ENCODE measurements around the gene C2orf78.
"Not testable (repeated sequence)": the region's sequence is repeated elsewhere in the genome, so short reads cannot be mapped to it uniquely, and the experiment has no call there.

The C2orf78 gene, protein sequence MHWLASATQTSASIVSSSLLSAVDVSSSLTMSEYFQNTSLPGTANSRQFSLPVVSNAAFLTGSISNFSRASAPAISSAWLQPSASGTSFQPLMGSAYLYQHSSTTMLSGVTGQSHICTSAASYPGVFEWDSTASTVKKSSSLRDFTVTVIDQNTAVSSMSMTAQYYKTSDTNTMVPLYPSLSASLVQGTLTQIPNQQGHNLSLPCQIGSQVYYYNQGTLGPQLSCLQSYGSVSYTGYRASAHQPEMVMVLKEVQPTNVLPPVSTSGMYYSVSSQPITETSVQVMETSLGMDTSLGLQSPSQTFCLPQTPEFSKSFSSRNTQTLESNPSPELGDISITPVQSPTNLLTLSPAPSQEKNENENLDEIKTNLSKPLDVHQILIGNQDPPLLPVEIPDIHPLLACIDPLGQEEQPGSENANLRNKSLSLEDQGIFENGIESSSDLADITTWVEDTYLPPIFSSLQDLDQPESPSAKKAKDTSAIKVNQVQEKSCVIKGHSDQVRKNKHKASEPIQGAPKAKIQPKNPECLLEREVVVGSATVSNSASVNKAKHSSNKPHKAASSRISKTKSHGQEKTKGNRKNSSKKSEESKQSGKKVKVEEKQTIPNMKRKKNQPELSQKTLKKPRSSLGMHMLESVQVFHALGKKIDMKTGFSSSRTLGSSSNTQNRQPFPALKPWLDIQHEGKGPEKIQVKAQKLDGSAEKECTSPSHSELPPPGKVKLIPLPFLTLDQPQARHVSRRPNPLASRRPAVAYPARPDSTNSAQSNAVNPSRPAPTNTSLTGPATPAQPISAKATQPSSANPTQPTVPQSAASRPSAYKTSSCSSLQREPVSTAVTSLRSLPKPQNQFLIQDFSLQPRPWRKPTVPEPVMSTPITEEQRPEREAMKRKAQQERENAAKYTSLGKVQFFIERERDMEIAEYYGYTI

DNA sequence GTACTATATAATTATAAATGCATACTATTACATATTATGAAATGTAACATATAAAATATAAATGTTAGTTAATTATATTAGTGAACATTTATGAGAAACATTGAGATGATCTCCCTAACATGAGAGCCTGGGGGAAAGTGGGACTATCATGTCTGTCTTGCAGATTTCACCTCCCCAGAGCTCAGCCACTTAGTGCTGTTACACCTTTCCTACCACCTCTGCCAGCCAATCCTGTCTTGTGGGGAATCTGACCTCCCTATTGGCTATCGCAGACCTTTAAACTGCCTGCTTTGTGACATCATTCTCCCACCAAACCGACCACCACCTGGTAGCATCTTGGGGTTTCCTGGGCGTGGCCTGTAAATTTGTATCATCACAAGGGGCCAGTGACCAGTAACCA is at the start of gene C2orf78:
TSS of gene C2orf78 (plus strand) at position 301 of the 400 bp plus-strand sequence. CDS start 127 bp downstream, outside the sequence.
- DNase-seq, result not testable (repeated sequence)

DNA sequence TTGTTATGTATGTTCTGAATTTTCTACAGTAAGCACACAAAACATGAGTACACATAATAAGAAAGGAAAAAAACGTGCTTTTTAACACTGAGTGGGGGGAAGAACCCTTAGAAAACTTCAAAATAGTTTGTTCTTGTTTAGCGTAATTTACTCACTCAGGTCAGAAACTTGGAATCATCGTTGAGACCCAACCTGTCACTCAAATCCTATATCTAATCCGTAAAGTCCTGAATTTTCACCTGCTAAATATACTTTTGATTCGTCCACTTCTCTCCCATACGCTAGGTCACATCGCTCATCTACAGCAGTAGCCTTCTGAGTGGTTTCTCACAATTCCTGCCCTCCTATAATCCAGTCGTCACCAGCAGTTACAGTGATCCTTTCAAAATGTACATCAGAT is 47.6 kb upstream of the C2orf78 start:
- DNase-seq, result no peak

DNA sequence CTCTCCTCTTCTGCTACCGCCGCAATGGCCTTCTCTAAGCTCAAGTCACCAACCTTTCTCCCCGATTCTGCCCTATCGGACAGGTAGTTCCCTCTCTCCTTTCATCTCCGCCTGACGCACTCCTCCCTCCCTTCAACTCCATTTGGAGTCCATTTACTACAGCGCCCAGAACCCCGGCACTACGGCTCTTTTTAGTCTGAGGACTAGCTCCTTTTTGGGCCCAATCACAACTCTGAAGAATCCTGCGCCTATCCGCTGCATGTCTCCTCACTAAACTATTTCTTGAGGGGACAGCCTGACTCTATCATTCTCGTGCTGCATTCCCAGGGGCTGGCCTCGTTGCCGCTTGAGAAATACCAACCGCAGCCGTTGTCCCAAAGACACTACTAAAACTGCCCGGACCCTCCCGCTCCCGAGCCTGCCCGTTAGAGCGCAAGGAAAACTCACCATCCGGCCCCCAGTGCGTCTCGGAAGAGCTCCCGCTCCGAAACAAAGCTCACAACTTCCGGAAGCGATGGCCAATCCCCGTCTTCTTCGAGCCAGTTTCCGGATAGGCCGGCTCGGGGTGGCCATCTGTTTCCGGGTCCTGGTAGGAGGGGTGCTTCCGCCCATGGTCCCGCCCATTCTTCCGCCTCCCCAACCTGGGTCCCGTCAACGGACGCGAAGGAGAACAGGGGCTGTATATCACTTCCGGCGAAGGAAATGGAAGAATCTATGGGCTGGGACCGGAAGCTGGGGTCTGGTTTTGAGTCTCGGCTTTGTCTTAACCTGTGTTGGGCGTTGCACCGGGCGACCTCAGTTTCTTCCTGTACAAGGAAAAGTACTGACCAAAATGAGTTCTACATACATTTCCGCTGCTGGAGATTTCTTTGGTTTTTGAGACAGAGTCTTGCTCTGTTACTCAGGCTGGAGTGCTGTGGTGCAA is 46.9 kb upstream of the C2orf78 start, which contains the start of gene TPRKB:
TSS of gene TPRKB (minus strand) at position 491 of the 925 bp plus-strand sequence. CDS start 2,776 bp downstream, outside the sequence.
- peak; percentile 99 for DNase-seq

DNA sequence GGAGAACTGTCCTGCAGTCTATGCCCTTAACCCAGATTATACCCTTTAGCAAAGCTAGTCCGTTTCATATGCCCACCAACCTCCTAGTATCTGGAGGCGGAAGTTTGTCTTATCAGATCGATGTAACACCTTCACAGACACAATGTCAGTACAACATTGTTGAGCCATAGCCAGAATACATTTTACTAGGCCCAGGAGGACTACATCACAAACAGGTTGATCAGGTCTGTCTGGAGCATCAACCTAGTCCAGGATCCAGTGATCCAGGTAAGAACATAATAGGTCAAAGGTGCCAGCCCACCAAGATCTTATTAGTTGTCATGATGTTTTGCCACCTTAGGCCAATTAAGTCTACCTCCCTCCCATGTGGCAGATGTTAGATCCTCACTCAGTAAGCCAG is 44.9 kb upstream of the C2orf78 start:
- DNase-seq, result no peak

DNA sequence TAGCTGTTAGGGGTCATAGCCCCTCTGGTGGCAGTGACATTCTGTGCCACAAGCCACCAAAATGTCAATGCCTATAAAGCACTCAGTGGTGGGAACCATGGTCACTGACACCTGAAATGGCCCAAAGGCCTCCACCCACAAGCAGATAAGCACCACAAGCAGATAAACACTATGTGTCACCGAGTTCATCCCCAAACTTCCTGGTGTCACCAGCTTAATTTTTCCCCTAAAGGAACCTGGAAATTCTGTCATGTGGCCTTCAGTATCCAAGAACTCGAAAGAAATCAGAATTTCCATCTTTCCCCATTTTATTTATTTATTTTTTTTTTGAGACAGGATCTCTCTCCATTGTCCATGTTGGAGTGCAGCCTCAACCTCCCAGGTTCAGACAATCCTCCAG is 43.2 kb upstream of the C2orf78 start:
- no peak for DNase-seq

DNA sequence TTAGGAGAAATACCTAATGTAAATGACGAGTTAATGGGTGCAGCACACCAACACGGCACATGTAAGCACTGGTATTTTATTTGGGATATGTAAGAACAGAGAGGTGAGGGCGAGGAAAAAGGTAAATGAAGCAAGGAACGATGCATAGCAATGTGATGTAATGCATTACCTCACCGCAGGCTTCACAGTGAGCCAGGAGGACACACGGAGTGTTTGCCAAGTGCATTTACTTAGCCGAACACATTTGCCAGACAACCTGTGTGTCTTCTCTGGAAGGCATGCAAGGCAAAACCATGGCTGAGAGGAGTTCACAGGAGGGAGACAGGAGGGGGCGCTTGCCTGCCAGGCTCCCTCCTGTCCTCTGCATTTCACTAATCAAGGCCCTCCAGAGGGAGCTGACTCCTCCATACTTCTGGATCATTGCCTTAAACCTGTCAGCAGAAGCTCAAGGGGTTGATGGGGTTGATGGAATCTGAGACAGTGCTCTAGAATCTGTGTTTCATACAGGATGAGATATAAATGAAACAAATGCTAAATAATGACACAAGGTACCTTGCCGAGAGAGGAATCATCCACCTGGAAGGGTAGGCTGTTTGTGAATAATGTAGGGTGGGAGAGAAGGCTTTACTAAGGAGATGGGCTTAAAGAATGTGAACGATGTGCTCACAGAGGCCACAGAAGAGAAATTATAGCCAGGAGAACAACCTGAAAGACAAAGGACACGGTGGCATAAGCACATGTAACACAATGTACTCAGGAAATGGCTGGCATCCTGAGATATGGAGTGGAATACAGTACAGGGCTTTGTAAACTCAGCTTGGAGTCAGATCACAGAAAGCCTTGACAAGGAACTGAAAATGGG is 37.7 kb upstream of the C2orf78 start:
- DNase-seq, result no peak

DNA sequence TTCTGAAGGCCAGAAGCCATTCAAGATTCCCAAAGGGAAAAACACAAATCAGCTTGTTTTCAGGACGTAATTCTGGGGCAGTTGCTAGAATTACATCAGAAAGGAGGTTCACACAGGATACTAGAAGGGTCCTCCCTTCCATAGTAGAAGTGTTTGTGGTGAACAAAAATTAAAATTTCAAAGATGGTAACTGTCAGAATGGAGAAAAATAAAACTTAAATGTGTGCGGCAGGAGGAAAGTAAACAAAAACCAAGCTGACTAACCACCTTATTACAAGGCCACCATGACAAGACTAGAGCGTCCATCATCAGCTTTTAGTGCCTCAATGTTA is 37.1 kb upstream of the C2orf78 start:
- DNase-seq, result no peak

DNA sequence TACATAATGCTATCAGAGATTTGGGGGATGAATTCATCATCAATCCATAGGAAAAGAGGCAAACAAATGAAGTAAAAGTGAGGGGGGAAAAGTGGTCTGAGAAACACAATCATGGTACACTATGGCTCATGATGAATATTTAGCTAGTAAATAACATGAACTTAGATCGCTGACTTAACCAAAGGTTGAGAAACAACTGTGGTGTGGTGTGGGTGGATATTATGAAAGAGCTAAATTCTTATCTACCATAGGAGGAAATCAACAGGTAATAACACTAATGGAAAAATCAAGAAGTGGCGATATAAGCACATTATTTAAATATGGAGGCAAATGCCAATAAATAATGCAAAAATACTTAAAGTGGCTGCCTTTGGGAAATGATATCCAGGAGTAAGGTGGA is 34.7 kb upstream of the C2orf78 start:
- no peak for DNase-seq

DNA sequence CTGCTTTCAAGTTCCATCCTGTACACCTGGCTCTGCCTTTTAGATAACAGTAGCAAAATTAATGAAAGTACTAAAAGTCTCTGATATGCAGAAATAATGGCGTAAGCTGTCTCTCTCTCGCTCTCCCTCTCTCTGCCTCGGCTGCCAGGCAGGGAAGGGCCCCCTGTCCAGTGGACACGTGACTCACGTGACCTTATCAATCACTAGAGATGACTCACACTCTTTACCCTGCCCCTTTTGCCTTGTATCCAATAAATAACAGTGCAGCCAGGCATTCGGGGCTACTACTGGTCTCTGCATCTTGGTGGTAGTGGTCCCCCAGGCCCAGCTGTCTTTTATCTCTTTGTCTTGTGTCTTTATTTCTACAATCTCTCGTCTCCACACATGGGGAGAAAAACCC is 29.7 kb upstream of the C2orf78 start:
- DNase-seq, result not testable (repeated sequence)

DNA sequence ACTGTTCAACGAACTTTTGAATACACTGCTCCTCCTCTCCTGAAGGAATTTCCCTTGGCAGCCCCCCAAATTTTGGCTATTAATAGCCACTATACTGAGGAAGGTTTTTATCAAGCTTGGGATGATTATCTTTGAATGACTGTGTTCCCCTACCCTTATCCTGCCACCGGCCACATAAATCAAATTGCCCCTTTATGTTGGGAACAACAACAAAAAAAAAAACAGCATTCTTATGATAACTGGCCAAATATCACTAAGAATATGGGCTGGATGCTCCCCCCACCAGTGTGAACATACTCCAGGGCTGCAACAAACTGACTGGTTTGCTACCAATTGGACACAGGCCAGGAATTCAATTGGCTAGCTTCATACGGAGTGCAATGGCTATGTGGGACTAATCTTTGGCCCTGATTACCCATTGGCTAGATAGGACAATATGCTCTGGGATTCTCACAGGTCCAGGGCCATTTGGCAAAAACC is 24.7 kb upstream of the C2orf78 start:
- no peak for DNase-seq

DNA sequence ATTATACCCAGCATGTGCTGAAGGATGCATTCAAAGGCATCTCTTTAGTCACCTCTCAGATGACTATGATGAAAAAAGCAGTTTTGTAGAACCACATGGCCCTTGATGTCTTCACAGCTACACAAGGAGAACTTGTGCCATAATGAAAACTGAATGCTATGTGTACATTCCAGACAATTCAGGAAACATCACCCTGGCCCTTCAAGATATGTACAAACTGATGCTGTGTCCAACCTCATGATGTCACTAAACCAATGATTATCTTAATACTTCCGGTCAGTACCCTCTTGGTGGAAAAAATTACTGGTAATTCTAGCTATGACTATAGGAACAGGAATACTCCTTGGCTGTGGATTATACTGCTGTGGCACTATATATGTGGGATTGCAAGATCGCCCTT is 24.1 kb upstream of the C2orf78 start:
- no peak for DNase-seq

DNA sequence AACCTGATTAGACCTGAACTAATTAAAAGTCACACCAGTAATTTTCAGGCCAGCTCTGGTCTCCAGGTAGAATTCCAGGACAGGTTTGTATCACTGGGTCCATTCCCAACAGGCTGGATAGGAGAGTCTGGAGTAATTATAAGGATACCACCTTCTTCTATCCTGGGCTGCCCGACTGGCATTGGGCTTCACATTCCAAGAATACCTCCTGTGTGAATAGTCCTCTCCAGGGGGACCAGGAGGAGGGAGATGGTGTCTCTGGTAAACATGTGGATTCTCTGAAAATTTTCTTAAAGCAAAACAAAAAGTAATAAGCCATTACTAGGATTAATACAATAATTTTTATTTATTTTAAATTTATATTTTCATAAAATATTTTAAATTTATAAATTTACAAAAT is 21.4 kb upstream of the C2orf78 start:
- DNase-seq, result no peak

DNA sequence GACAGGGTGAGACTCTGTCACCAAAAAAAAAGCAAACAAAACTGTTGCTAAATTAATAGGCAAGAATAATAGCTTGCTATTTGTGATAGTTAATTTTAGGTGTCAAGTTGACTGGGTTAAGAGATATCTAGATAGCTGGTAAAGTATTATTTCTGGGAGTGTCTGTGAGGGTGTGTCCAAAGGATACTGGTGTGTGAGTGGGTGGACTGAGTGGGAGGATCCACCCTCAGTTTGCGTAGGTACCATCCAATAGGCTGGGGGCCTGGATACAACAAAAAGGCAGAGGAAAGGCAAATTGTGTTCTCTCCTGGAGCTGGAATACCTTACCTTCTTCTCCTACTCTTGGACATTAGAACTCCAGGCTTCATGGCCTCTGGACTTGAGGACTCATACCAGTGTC is 19.0 kb upstream of the C2orf78 start:
- no peak for DNase-seq

DNA sequence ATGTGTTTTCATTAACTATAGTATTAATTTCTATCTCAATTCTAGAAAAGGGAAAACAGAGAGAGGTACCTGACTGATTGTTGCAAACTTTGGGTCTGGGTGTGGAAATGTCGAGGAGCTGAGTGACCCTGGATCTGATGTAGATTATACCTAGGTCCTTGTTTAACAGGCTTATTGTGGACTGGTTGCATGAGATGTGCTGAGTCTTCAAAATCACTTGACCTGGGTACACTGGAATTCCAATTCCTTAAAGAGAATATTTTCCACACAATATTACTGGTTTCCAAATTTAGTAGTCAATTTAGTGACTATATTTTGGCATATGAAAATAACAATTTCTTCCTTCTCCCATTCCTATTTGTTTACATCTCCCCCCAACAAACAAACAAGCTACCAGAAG is 17.6 kb upstream of the C2orf78 start:
- no peak for DNase-seq

DNA sequence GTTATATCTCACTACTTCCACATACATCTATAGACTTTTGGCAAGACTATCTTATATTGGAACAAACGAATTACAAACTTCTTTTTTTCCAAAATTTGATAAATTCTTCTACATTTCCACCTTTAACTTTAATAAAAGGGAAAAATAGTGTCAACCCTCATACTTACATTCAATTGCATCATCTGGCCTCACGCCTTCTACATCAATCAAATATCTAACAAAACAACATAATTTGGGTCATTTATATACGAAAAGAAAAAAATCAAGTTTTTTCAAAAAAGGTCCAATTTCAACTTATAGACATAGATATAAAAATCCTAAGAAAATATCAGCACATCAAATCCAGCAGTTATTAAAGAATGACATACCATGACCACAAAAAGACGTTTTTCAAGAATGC is 17.0 kb upstream of the C2orf78 start:
- DNase-seq, result no peak

DNA sequence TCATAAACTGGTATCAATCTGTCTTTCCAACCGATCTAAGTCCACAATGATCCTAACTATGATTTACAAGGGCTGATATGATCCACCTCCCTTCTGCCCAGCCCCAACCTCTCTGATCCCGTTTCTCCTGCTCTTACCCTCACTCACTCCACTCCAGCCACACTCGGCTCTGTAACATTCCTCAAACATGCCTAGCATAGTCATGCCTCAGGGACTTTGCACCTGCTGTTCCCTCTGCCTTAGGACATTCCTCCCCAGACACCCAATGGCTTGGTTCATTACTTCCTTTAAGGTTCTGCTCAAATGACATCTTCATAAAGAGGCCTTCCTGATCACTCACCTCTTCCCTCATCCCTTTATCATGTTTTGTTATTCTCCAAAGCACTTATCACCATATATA is 13.3 kb upstream of the C2orf78 start:
- no peak for DNase-seq

DNA sequence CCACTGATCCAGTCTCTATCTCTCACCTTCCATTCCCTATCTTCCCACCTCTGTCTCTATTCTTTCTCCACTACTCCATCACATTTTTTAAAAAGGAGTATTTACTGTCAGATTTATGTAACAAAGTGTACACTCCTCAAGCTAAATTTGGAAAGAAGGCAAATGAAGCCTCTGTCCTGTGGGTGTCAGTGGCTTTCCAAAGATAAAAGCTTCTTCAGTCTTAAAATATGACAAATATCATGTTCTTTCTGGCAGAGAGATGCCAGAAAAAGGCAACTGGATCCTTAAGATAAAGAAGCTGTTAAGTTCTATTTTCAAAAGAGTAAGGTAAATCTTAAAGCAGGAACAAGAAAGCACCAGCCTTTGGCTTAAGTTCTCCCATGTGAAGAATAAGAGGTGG is 11.2 kb upstream of the C2orf78 start:
- DNase-seq, result no peak

DNA sequence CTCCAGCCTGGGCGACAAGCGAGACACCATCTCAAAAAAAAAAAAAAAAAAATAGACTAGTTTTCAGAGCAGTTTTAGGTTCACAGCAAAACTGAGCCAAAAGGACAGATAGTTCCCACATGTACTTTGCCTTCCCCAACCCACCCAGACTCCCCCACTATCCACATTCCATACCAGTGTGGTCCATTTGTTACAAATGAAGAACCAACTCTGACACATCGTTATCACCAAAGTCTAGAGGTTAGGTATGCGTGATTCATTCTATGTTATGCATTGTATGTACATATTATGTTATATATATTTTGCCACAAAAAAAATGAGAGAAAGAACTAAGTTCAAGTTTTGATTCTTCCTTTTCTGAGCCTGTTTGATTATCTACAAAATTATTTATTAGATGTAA is 7.6 kb upstream of the C2orf78 start:
- no peak for DNase-seq

DNA sequence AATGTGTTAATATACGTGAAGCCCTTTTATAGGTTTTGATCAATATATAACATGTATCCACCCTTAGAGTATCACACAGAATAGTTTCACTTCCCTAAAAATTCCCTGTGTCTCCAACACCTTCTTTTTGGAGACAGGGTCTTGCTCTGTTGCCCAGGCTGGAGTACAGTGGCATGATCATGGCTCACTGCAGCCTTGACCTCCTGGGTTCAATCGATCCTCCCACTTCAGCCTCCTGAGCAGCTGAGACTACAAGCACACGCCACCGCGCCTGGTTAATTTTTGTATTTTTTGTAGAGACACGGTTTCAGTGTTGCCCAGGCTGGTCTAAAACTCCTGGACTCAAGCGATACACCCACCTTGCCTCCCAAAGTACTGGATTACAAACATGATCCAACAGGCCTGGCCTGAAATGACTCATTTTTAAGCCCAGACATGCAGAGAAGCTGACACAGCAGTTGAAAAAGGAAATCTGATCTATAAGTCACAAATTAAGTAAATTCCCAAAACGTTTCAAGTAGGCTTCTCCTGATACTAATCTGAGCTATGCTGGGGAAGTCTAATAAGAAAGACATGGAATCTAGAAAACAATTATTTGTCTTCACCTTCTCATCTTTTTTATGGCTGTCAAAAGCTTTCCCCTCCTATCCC is 7.0 kb upstream of the C2orf78 start:
- peak; percentile 69 for DNase-seq

DNA sequence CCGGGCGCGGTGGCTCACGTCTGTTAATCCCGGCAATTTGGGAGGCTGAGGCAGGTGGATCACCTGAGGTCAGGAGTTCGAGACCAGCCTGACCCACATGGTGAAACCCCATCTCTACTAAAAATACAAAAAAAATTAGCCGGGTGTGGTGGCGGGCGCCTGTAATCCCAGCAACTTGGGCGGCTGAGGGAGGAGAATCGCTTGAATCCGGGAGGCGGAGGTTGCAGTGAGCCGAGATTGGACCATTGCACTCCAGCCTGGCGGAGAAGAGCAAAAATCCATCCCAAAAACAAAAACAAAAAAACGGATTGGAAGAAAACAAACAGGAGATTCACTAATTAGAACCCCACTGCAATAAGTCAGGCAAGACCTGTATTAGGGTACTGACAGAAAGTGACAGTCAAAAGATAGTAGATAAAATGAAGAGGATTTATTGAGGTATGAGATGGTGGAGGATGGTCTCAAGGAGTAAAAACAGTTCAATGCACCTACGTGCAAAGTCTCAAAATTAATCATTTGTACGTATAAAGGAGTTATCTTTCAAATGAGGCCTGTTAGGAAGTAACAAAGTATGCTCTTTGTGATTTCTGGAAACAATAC is 5.0 kb upstream of the C2orf78 start:
- DNase-seq, result not testable (repeated sequence)

Measured in NCI-H2171 treated with DMSO at 0.1 percent for 48 hours (cell line).